GM06990 (cell line): Measurements from ENCODE around the gene EGLN3.

Experiments used
- DNase-seq: peaks from one replicate; pipeline ENCODE4 v3.0.0-alpha.2; 2011; ENCODE audit not compliant: insufficient read length; ENCODE audit errors: extremely low read depth
- H3K27me3 ChIP-seq: replicated peaks from 2 replicates; pipeline ENCODE4 v1.6.0; 2011; ENCODE audit warnings: low read length; ENCODE audit not compliant: control insufficient read depth, insufficient read depth
- H3K36me3 ChIP-seq: 2 replicates; pipeline ENCODE4 v1.5.1; 2011; ENCODE audit warnings: low read length; ENCODE audit not compliant: control insufficient read depth, insufficient read depth
- H3K4me3 ChIP-seq: replicated peaks from 2 replicates; pipeline ENCODE4 v1.5.1; 2011; ENCODE audit warnings: low read depth, mild to moderate bottlenecking, control low read depth, low read length
- CTCF ChIP-seq: IDR thresholded peaks from 2 replicates; pipeline ENCODE4 v1.5.1; 2011; ENCODE audit warnings: low read length, control low read depth, mild to moderate bottlenecking, inconsistent platforms; ENCODE audit not compliant: insufficient read depth, poor library complexity, severe bottlenecking

Gene EGLN3

GRCh38 chr14:33894339-33894738 lies 56.5 kb downstream of the EGLN3 start:
- DNase-seq, result no peak
- Histone ChIP-seq H3K36me3 (no peaks in the 10 kb centered on the region), H3K4me3 (no peak overlapping the region), H3K27me3 (no peaks in the 10 kb centered on the region)
- TF ChIP-seq CTCF, result no peak

- Histone ChIP-seq H3K27me3 (no peaks in the 10 kb centered on the region), H3K4me3 (no peak overlapping the region), H3K36me3 (no peaks in the 10 kb centered on the region)
- TF ChIP-seq CTCF, result no peak
- DNase-seq, result no peak
These were observed 59.2 kb downstream of the EGLN3 start for GRCh38 chr14:33891700-33892099.

GRCh38 chr14:33884916-33885315 lies 66.0 kb downstream of the EGLN3 start:
- H3K4me3 ChIP-seq, result no peak overlapping the region
- H3K36me3 ChIP-seq, result no peaks in the 10 kb centered on the region
- no peak for DNase-seq
- TF ChIP-seq CTCF, result no peak
- no peaks in the 10 kb centered on the region for H3K27me3 ChIP-seq

- no peaks in the 10 kb centered on the region for H3K36me3 ChIP-seq
- no peak for TF ChIP-seq CTCF
- H3K4me3 ChIP-seq, result no peak overlapping the region
- no peak for DNase-seq
- H3K27me3 ChIP-seq, result no peaks in the 10 kb centered on the region
These were observed 70.5 kb downstream of the EGLN3 start for GRCh38 chr14:33880330-33880729.

GRCh38 chr14:33879684-33880286 lies 71.1 kb downstream of the EGLN3 start:
- no peak overlapping the region for H3K4me3 ChIP-seq
- DNase-seq, result no peak
- H3K27me3 ChIP-seq, result no peaks in the 10 kb centered on the region
- H3K36me3 ChIP-seq, result no peaks in the 10 kb centered on the region
- TF ChIP-seq CTCF, result no peak

- no peak for TF ChIP-seq CTCF
- H3K36me3 ChIP-seq, result no peaks in the 10 kb centered on the region
- H3K4me3 ChIP-seq, result no peak overlapping the region
- no peak for DNase-seq
- no peaks in the 10 kb centered on the region for H3K27me3 ChIP-seq
These were observed 74.6 kb downstream of the EGLN3 start for GRCh38 chr14:33876274-33876673.
